GM23338 (cell line): ENCODE measurements around the gene HEXB. TPM values are rescaled to one million over a fixed set of nuclear protein-coding genes. Genes with fewer than 3 reads are reported as not detected.

Experiments used
- ATAC-seq: fragments of 200-7000 bp; cut with Tn5 transposase; 3 replicates; pipeline ENCODE4 v1.9.1; 2020
- DNase-seq: peaks from one replicate; pipeline ENCODE4 v3.0.0-alpha.2; 2015; ENCODE audit warnings: low spot score
- H2AFZ ChIP-seq: fragments of 200-600 bp; sonication (generic); 2 replicates; pipeline ENCODE4 v1.8.0; 2016; ENCODE audit warnings: antibody characterized with exemption, mild to moderate bottlenecking, moderate library complexity
- H3F3A ChIP-seq: fragments of 200-600 bp; sonication (generic); replicated peaks from 2 replicates; pipeline ENCODE4 v1.8.0; 2017; ENCODE audit warnings: antibody characterized with exemption, mixed run types, low read depth
- H3K27ac ChIP-seq: fragments of 200-600 bp; sonication (generic); 2 replicates; pipeline ENCODE4 v1.6.1; 2016; ENCODE audit warnings: low read depth
- H3K27me3 ChIP-seq: fragments of 200-600 bp; sonication (generic); 2 replicates; pipeline ENCODE4 v1.8.0; 2016; ENCODE audit warnings: mild to moderate bottlenecking, mixed run types, moderate library complexity; ENCODE audit not compliant: insufficient read depth
- H3K36me3 ChIP-seq: fragments of 200-600 bp; sonication (generic); 2 replicates; pipeline ENCODE4 v1.8.0; 2016; ENCODE audit warnings: mild to moderate bottlenecking; ENCODE audit not compliant: insufficient read depth
- H3K4me1 ChIP-seq: fragments of 200-600 bp; sonication (generic); 2 replicates; pipeline ENCODE4 v1.8.0; 2016; ENCODE audit warnings: mild to moderate bottlenecking, moderate library complexity; ENCODE audit not compliant: insufficient read depth
- H3K4me2 ChIP-seq: fragments of 200-600 bp; sonication (generic); 2 replicates; pipeline ENCODE4 v1.7.1; 2017; ENCODE audit warnings: mixed run types
- H3K4me3 ChIP-seq: fragments of 200-600 bp; sonication (generic); 2 replicates; pipeline ENCODE4 v1.6.1; 2016; ENCODE audit warnings: mixed run types
- H3K79me2 ChIP-seq: fragments of 200-600 bp; sonication (generic); replicated peaks from 2 replicates; pipeline ENCODE4 v1.8.0; 2017; ENCODE audit warnings: mild to moderate bottlenecking; ENCODE audit not compliant: insufficient read depth
- H3K9me2 ChIP-seq: fragments of 200-600 bp; sonication (generic); 2 replicates; pipeline ENCODE4 v1.8.0; 2017; ENCODE audit not compliant: insufficient read depth
- H4K20me1 ChIP-seq: fragments of 200-600 bp; sonication (generic); replicated peaks from 2 replicates; pipeline ENCODE4 v1.8.0; 2017; ENCODE audit warnings: mild to moderate bottlenecking; ENCODE audit not compliant: insufficient read depth
- H3K27ac Mint-ChIP-seq: 2 replicates; pipeline ENCODE4 v1.8.0; 2020; ENCODE audit warnings: inconsistent platforms, mild to moderate bottlenecking, moderate library complexity, mixed read lengths
- H3K27me3 Mint-ChIP-seq: 3 replicates; pipeline ENCODE4 v1.8.0; 2022; ENCODE audit warnings: low read depth, mild to moderate bottlenecking, moderate library complexity, mixed read lengths, inconsistent platforms; ENCODE audit not compliant: insufficient read depth, poor library complexity
- H3K36me3 Mint-ChIP-seq: 3 replicates; pipeline ENCODE4 v1.8.0; 2021; ENCODE audit warnings: low read depth, mild to moderate bottlenecking, inconsistent platforms, moderate library complexity, mixed read lengths
- H3K4me1 Mint-ChIP-seq: 3 replicates; pipeline ENCODE4 v1.8.0; 2020; ENCODE audit warnings: mild to moderate bottlenecking, inconsistent platforms, mixed read lengths
- H3K4me3 Mint-ChIP-seq: 3 replicates; pipeline ENCODE4 v1.8.0; 2021; ENCODE audit warnings: moderate library complexity, mild to moderate bottlenecking, inconsistent platforms, mixed read lengths
- H3K9me3 Mint-ChIP-seq: 3 replicates; pipeline ENCODE4 v1.8.0; 2020; ENCODE audit warnings: moderate library complexity, mild to moderate bottlenecking, inconsistent platforms, mixed read lengths
- ETS1 ChIP-seq: IDR thresholded peaks from 2 replicates; pipeline ENCODE4 v1.6.1; 2016; ENCODE audit warnings: antibody characterized with exemption
- EZH2 ChIP-seq: fragments of 200-600 bp; sonication (generic); IDR thresholded peaks from one replicate; pipeline ENCODE4 v1.8.0; 2017; ENCODE audit warnings: antibody characterized with exemption, mild to moderate bottlenecking, low read depth; ENCODE audit not compliant: unreplicated experiment
- EZH2phosphoT487 ChIP-seq: fragments of 200-600 bp; sonication (generic); IDR thresholded peaks from one replicate; pipeline ENCODE4 v1.8.1; 2018; ENCODE audit warnings: antibody characterized with exemption; ENCODE audit not compliant: unreplicated experiment
- POLR2AphosphoS5 ChIP-seq: IDR thresholded peaks from 2 replicates; pipeline ENCODE4 v1.6.1; 2016; ENCODE audit warnings: antibody characterized with exemption, low read depth
- ZNF331 ChIP-seq: fragments of 250-450 bp; sonication (Bioruptor Pico); IDR thresholded peaks from 2 replicates; pipeline ENCODE4 v1.5.0; 2020; ENCODE audit warnings: low read depth, mild to moderate bottlenecking, moderate library complexity
- ZNF462 ChIP-seq: fragments of 250-450 bp; sonication (Bioruptor Pico); IDR thresholded peaks from 2 replicates; pipeline ENCODE4 v1.5.0; 2020; ENCODE audit warnings: mild to moderate bottlenecking, moderate library complexity
- polyA plus RNA-seq: library from polyadenylated mRNA; unstranded; fragments of >200 nt; fragmentation: Nextera tagmentation; extraction: Ambion mirVana; gene quantifications from 2 replicates; pipeline ENCODE4 v1.2.1, GENCODE V29; 2016
- total RNA-seq: library from RNA; depleted of rRNA; stranded (reverse); fragments of >200 nt; shearing (Covaris generic); gene quantifications from 2 replicates; pipeline ENCODE4 v1.2.3, GENCODE V29; 2014

Gene HEXB
- total and polyA plus RNA-seq, 2 experiments from 2014 or later: 49.2 to 70.8 TPM

DNA sequence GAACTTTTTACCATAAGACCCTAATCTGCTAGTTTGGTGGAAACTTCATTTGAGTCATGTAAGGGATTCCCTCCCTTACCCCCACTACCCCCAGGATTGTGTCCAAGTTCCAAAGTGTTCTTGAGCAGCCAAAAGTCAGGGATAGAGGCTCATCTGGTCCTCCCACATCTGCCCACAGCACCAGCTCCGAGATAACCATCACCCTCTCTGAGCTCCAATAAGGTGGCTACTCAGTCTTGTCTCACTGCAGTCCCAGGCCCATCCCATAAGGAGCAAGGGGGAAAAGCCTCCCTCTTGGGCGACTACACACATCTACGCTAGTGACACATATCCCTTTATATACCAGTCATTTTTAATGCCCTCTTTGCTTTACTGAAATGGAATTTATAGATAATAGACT, 32.5 kb upstream of the HEXB start:
- Histone ChIP-seq H3K4me2 (no peak overlapping the region), H3K36me3 (no peaks in the 10 kb centered on the region), H3F3A (no peaks in the 10 kb centered on the region), H3K4me1 (no peaks in the 10 kb centered on the region), H3K9me2 (0 out of 2 replicates have a peak, but pooled peaks cover 2% of the 10 kb centered on the region), H4K20me1 (no peaks in the 10 kb centered on the region), H2AFZ (no peak overlapping the region), H3K79me2 (no peaks in the 10 kb centered on the region), H3K27ac (no peak overlapping the region), H3K27me3 (no peaks in the 10 kb centered on the region), H3K4me3 (no peak overlapping the region)
- DNase-seq: no peak
- no peaks in the 10 kb centered on the region for H3K36me3 Mint-ChIP-seq
- no peak for ATAC-seq
- TF ChIP-seq ETS1: no peak
- no peak for TF ChIP-seq EZH2
- TF ChIP-seq EZH2phosphoT487: no peak
- no peak for TF ChIP-seq ZNF462 (CRISPR knock-in tag)
- TF ChIP-seq POLR2AphosphoS5: no peak
- TF ChIP-seq ZNF331 (CRISPR knock-in tag): no peak
- H3K27ac Mint-ChIP-seq: no peak overlapping the region
- H3K9me3 Mint-ChIP-seq: no peaks in the 10 kb centered on the region; the same call in 2 of the 3 replicates
- H3K4me3 Mint-ChIP-seq: no peak overlapping the region
- peaks cover 5% of the 10 kb centered on the region for H3K27me3 Mint-ChIP-seq
- H3K4me1 Mint-ChIP-seq: peaks cover 5% of the 10 kb centered on the region; the same call in 2 of the 3 replicates
